ENCODE measurements around the gene PALD1.

PALD1 gene

GRCh38 chr10:70499836-70500167 lies 21.2 kb downstream of the PALD1 start:
- H3K4me3 ChIP-seq (ENCODE audit: low read depth, low read length) = no peak overlapping the region
- no peak for TF ChIP-seq CTCF (IDR thresholded peaks at IDR 0.05; ENCODE audit: control insufficient read depth, extremely low read depth, insufficient read depth)
- no peak for DNase-seq (ENCODE audit: low read depth)

- no peak for TF ChIP-seq CTCF (IDR thresholded peaks at IDR 0.05; ENCODE audit: control insufficient read depth, extremely low read depth, insufficient read depth)
- H3K4me3 ChIP-seq (ENCODE audit: low read depth, low read length) = no peak overlapping the region
- DNase-seq (ENCODE audit: low read depth) = no peak
Measured at GRCh38 chr10:70500368-70500767, 21.8 kb downstream of the PALD1 start.

GRCh38 chr10:70500812-70501301 lies 22.3 kb downstream of the PALD1 start:
- TF ChIP-seq CTCF (IDR thresholded peaks at IDR 0.05; ENCODE audit: control insufficient read depth, extremely low read depth, insufficient read depth) = no peak
- H3K4me3 ChIP-seq (ENCODE audit: low read depth, low read length) = no peak overlapping the region
- no peak for DNase-seq (ENCODE audit: low read depth)

GRCh38 chr10:70502406-70502805 lies 23.8 kb downstream of the PALD1 start:
- H3K4me3 ChIP-seq (ENCODE audit: low read depth, low read length) = no peak overlapping the region
- no peak for DNase-seq (ENCODE audit: low read depth)
- no peak for TF ChIP-seq CTCF (IDR thresholded peaks at IDR 0.05; ENCODE audit: control insufficient read depth, extremely low read depth, insufficient read depth)

- TF ChIP-seq CTCF (IDR thresholded peaks at IDR 0.05; ENCODE audit: control insufficient read depth, extremely low read depth, insufficient read depth) = no peak
- no peak for DNase-seq (ENCODE audit: low read depth)
- no peak overlapping the region for H3K4me3 ChIP-seq (ENCODE audit: low read depth, low read length)
Measured at GRCh38 chr10:70503776-70504175, 25.2 kb downstream of the PALD1 start.

- no peak overlapping the region for H3K4me3 ChIP-seq (ENCODE audit: low read depth, low read length)
- no peak for DNase-seq (ENCODE audit: low read depth)
- TF ChIP-seq CTCF (IDR thresholded peaks at IDR 0.05; ENCODE audit: control insufficient read depth, extremely low read depth, insufficient read depth) = no peak
Measured at GRCh38 chr10:70504521-70505358, 26.2 kb downstream of the PALD1 start.

- H3K4me3 ChIP-seq (ENCODE audit: low read depth, low read length) = no peak overlapping the region
- no peak for DNase-seq (ENCODE audit: low read depth)
- no peak for TF ChIP-seq CTCF (IDR thresholded peaks at IDR 0.05; ENCODE audit: control insufficient read depth, extremely low read depth, insufficient read depth)
Measured at GRCh38 chr10:70505908-70506307, 27.3 kb downstream of the PALD1 start.
